HepG2 (cell line): Measurements from ENCODE around the gene MMP27.

Source experiments
- ATF5 ChIP-seq: sonication (generic); formaldehyde crosslinking; IDR thresholded peaks from 2 replicates; pipeline ENCODE4 v1.4.0; 2020; ENCODE audit warnings: mild to moderate bottlenecking, low read depth, missing genetic modification reagents
- CTCF ChIP-seq: sonication (generic); formaldehyde crosslinking; IDR thresholded peaks from 2 replicates; pipeline ENCODE4 v1.5.0; 2020; ENCODE audit warnings: mild to moderate bottlenecking, missing genetic modification reagents, moderate library complexity
- EEA1 ChIP-seq: sonication (generic); formaldehyde crosslinking; IDR thresholded peaks from 2 replicates; pipeline ENCODE4 v1.5.1; 2020; ENCODE audit warnings: mild to moderate bottlenecking, missing genetic modification reagents, borderline replicate concordance
- GATAD1 ChIP-seq: IDR thresholded peaks from 2 replicates; pipeline ENCODE4 v1.6.1; 2016; ENCODE audit warnings: missing genetic modification reagents, missing compliant biosample characterization
- IRF1 ChIP-seq: sonication (generic); formaldehyde crosslinking; IDR thresholded peaks from 2 replicates; pipeline ENCODE4 v1.4.0; 2020; ENCODE audit warnings: low read depth, mild to moderate bottlenecking, missing genetic modification reagents
- NR2C2 ChIP-seq: sonication (generic); formaldehyde crosslinking; IDR thresholded peaks from 2 replicates; pipeline ENCODE4 v1.4.0; 2020; ENCODE audit warnings: missing genetic modification reagents, mild to moderate bottlenecking, moderate library complexity, borderline replicate concordance
- PBX3 ChIP-seq: sonication (generic); formaldehyde crosslinking; IDR thresholded peaks from 2 replicates; pipeline ENCODE4 v1.8.1; 2023; ENCODE audit warnings: missing genetic modification reagents, inconsistent platforms, borderline replicate concordance
- PHF20 ChIP-seq: sonication (generic); formaldehyde crosslinking; IDR thresholded peaks from 2 replicates; pipeline ENCODE4 v1.5.0; 2020; ENCODE audit warnings: mild to moderate bottlenecking, missing genetic modification reagents
- PLRG1 ChIP-seq: fragments of 450-650 bp; conservative IDR thresholded peaks from 2 replicates; pipeline ENCODE4 v1.6.1; 2016
- POLR2A ChIP-seq, 2 experiments: IDR thresholded peaks; 2 replicates each; pipeline ENCODE4 v1.6.1; 2011; ENCODE audit warnings: low read depth in 2 of 2, low read length in 2 of 2, mild to moderate bottlenecking in 1 of 2, moderate library complexity in 1 of 2; ENCODE audit not compliant: insufficient read depth in 1 of 2
- ZNF329 ChIP-seq: sonication (generic); formaldehyde crosslinking; IDR thresholded peaks from 2 replicates; pipeline ENCODE4 v1.9.0; 2021; ENCODE audit warnings: low read depth, mild to moderate bottlenecking, missing genetic modification reagents
- ZNF501 ChIP-seq: sonication (generic); formaldehyde crosslinking; IDR thresholded peaks from 2 replicates; pipeline ENCODE4 v1.5.1; 2020; ENCODE audit warnings: mild to moderate bottlenecking, moderate library complexity, missing genetic modification reagents

- no peak for TF ChIP-seq PBX3 (CRISPR knock-in tag)
- TF ChIP-seq EEA1 (CRISPR knock-in tag) = no peak
- TF ChIP-seq ZNF501 (CRISPR knock-in tag) = no peak
- no peak for TF ChIP-seq IRF1 (CRISPR knock-in tag)
- no peak for TF ChIP-seq PLRG1
- no peak for TF ChIP-seq CTCF (CRISPR knock-in tag)
- no peak for TF ChIP-seq GATAD1 (CRISPR knock-in tag)
- no peak for TF ChIP-seq NR2C2 (CRISPR knock-in tag)
- no peak for TF ChIP-seq PHF20 (CRISPR knock-in tag)
- no peak for TF ChIP-seq ZNF329
- TF ChIP-seq ATF5 (CRISPR knock-in tag) = no peak
- TF ChIP-seq POLR2A (IDR thresholded peaks at IDR 0.05; ENCODE audit: insufficient read depth in 1 of 2, low read depth in 2 of 2, low read length in 2 of 2) = no peak
Measured at GRCh38 chr11:102705626-102706025, at the start of gene MMP27.
